HepG2 (cell line): ENCODE data around the gene WWC2. TPM values are rescaled to one million over a fixed set of nuclear protein-coding genes. Genes with fewer than 3 reads are reported as not detected.

Source experiments
- ATAC-seq: fragments of 200-7000 bp; cut with Tn5 transposase; 3 replicates; pipeline ENCODE4 v1.9.1; 2020; ENCODE audit warnings: mild to moderate bottlenecking, moderate library complexity
- BruUV-seq: library from RNA; stranded (reverse); fragments of 400-500 nt; replicated peaks from 2 replicates; lab custom pipeline; 2021; lab: Mats Ljungman, UMichigan
- CTCF ChIA-PET: fragments of 300-600 bp; formaldehyde crosslinking; extraction: SDS; loops from one replicate; lab custom pipeline; 2021; ENCODE audit warnings: low total read pairs, inconsistent platforms, low intra/inter-chr PET ratio; lab: Yijun Ruan, JAX
- POLR2A ChIA-PET: fragments of 350-600 bp; sonication (Branson Sonifier 250); formaldehyde crosslinking; loops from one replicate; lab custom pipeline; 2020; ENCODE audit warnings: antibody characterized with exemption, inconsistent platforms; lab: Yijun Ruan, JAX
- DNase-seq: peaks from one replicate; pipeline ENCODE4 v3.0.0-alpha.2; 2015; ENCODE audit warnings: low spot score
- FAIRE-seq: peaks from 3 replicates; lab custom pipeline; 2011; peaks lifted over from hg19 to GRCh38; lab: Jason Lieb, UNC
- H2AFZ ChIP-seq: one replicate; pipeline ENCODE4 v1.6.1; 2011; ENCODE audit warnings: low read length, inconsistent platforms
- H3K27ac ChIP-seq: fragments of 300-600 bp; 3 replicates; pipeline ENCODE4 v1.8.0; 2011; ENCODE audit warnings: mixed run types, mild to moderate bottlenecking, mixed read lengths, low read length, inconsistent platforms; ENCODE audit not compliant: insufficient read depth; ENCODE audit errors: extremely low read length
- H3K27me3 ChIP-seq, 2 experiments: fragments of 200-600 bp in 1 of 2; 2 replicates in 1 of 2; 3 replicates in 1 of 2; pipeline versions ENCODE4 v1.6.0 to v1.8.0; 2011; ENCODE audit warnings: low read length in 2 of 2, mild to moderate bottlenecking in 2 of 2, moderate library complexity in 2 of 2, inconsistent platforms in 1 of 2; ENCODE audit not compliant: insufficient read depth in 2 of 2, control insufficient read depth in 1 of 2
- H3K36me3 ChIP-seq, 2 experiments: fragments of 200-600 bp in 1 of 2; replicated peaks in 1 of 2; 2 replicates in 1 of 2; 3 replicates in 1 of 2; pipeline versions ENCODE4 v1.5.1 to v1.8.0; 2011; ENCODE audit warnings: low read length in 2 of 2, inconsistent platforms in 1 of 2; ENCODE audit not compliant: insufficient read depth in 2 of 2, control insufficient read depth in 1 of 2
- H3K4me1 ChIP-seq: 2 replicates; pipeline ENCODE4 v1.5.1; 2012; ENCODE audit warnings: low read length, inconsistent platforms; ENCODE audit not compliant: insufficient read depth
- H3K4me2 ChIP-seq: 2 replicates; pipeline ENCODE4 v1.6.0; 2011; ENCODE audit warnings: low read depth, low read length, inconsistent platforms
- H3K4me3 ChIP-seq, 3 experiments: fragments of 200-600 bp in 1 of 3; sonication (generic), shearing (Covaris generic) in 1 of 3; replicated peaks in 1 of 3; 2 replicates each; pipeline ENCODE4 v1.5.1; 2011 to 2016; ENCODE audit warnings: low read length in 3 of 3, inconsistent platforms in 2 of 3, low read depth in 2 of 3, mild to moderate bottlenecking in 2 of 3, control low read depth in 1 of 3, mixed read lengths in 1 of 3; ENCODE audit not compliant: insufficient read depth in 1 of 3
- H3K79me2 ChIP-seq: one replicate; pipeline ENCODE4 v1.6.1; 2011; ENCODE audit warnings: low read length, inconsistent platforms; ENCODE audit not compliant: insufficient read depth
- H3K9ac ChIP-seq: 2 replicates; pipeline ENCODE4 v1.6.0; 2011; ENCODE audit warnings: mild to moderate bottlenecking, low read depth, low read length, inconsistent platforms; ENCODE audit not compliant: insufficient read depth
- H3K9me3 ChIP-seq: 2 replicates; pipeline ENCODE4 v1.5.1; 2012; ENCODE audit warnings: mild to moderate bottlenecking, low read length
- H4K20me1 ChIP-seq: 2 replicates; pipeline ENCODE4 v1.6.0; 2011; ENCODE audit warnings: inconsistent platforms, mild to moderate bottlenecking, low read length, moderate library complexity; ENCODE audit not compliant: insufficient read depth
- ARNTL ChIP-seq: sonication (generic); formaldehyde crosslinking; IDR thresholded peaks from 2 replicates; pipeline ENCODE4 v1.4.0; 2020; ENCODE audit warnings: mild to moderate bottlenecking, missing genetic modification reagents
- CEBPB ChIP-seq: IDR thresholded peaks from 2 replicates; pipeline ENCODE4 v1.6.1; 2011; ENCODE audit warnings: low read depth, low read length, improper control_type of control experiment, borderline replicate concordance
- PAWR ChIP-seq: sonication (generic); formaldehyde crosslinking; IDR thresholded peaks from 2 replicates; pipeline ENCODE4 v1.4.0; 2020; ENCODE audit warnings: missing genetic modification reagents, mild to moderate bottlenecking, borderline replicate concordance
- PRDM15 ChIP-seq: sonication (generic); formaldehyde crosslinking; IDR thresholded peaks from 2 replicates; pipeline ENCODE4 v1.4.0; 2020; ENCODE audit warnings: missing genetic modification reagents
- SIN3A ChIP-seq: IDR thresholded peaks from 2 replicates; pipeline ENCODE4 v1.6.1; 2011; ENCODE audit warnings: low read depth, mild to moderate bottlenecking, control low read depth, low read length, borderline replicate concordance
- ZBTB33 ChIP-seq: sonication (generic); formaldehyde crosslinking; IDR thresholded peaks from 2 replicates; pipeline ENCODE4 v1.4.0; 2020; ENCODE audit warnings: missing genetic modification reagents
- ZMYM4 ChIP-seq: sonication (generic); formaldehyde crosslinking; IDR thresholded peaks from 2 replicates; pipeline ENCODE4 v1.8.1; 2023; ENCODE audit warnings: mild to moderate bottlenecking, missing genetic modification reagents
- WGBS: methylation state at CpG from one replicate; pipeline ENCODE4 v1.1.6; 2017; ENCODE audit warnings: low lambda C conversion rate; 5-methylcytosine and 5-hydroxymethylcytosine counted together
- in situ Hi-C: cut with HindIII; loops from 2 replicates; pipeline ENCODE4 v1.10.0; 2017; ENCODE audit warnings: low pct_unique_long_range_greater_than_20kb; ENCODE audit not compliant: extremely low pct_ligation_motif_present
- intact Hi-C: fragments of 100-400 bp; cut with micrococcal nuclease; formaldehyde crosslinking; loops from one replicate; pipeline ENCODE4 v1.10.0; 2022; ENCODE audit not compliant: unreplicated experiment
- polyA plus RNA-seq, 8 experiments: library from polyadenylated mRNA; depleted of rRNA in 3 of 8; stranded (reverse) in 7 of 8; unstranded in 1 of 8; fragments of >200 nt; fragmentation: Illumina TruSeq in 4 of 8; extraction: Trizol in 4 of 8; gene quantifications; 2 replicates each; pipeline versions ENCODE4 v1.2.1 to v1.2.3, GENCODE V29; 2011 to 2016; ENCODE audit warnings: low read depth in 4 of 8, missing spikeins in 1 of 8, mixed read lengths in 1 of 8; ENCODE audit not compliant: insufficient read depth in 1 of 8
- total RNA-seq, 5 experiments: library from RNA; depleted of rRNA; stranded (reverse); fragments of >200 nt; fragmentation: Illumina TruSeq; extraction: Trizol; gene quantifications; 2 replicates each; pipeline ENCODE4 v1.2.3, GENCODE V29; 2016; ENCODE audit warnings: low read depth in 1 of 5
- TF ChIP-seq, protein P1 (sequence below): sonication (generic); formaldehyde crosslinking; IDR thresholded peaks from 2 replicates; pipeline ENCODE4 v1.4.0; 2020; ENCODE audit warnings: missing genetic modification reagents, low read depth, mild to moderate bottlenecking, borderline replicate concordance
- TF ChIP-seq, protein P2 (sequence below): sonication (generic); formaldehyde crosslinking; IDR thresholded peaks from 2 replicates; pipeline ENCODE4 v1.4.0; 2020; ENCODE audit warnings: mild to moderate bottlenecking, missing genetic modification reagents

Gene WWC2
- total and polyA plus RNA-seq, 2 of the 13 experiments (the other 11 are each of a cell fraction or from before 2014, with no cell fraction given), result 40.0 to 50.1 TPM

DNA sequence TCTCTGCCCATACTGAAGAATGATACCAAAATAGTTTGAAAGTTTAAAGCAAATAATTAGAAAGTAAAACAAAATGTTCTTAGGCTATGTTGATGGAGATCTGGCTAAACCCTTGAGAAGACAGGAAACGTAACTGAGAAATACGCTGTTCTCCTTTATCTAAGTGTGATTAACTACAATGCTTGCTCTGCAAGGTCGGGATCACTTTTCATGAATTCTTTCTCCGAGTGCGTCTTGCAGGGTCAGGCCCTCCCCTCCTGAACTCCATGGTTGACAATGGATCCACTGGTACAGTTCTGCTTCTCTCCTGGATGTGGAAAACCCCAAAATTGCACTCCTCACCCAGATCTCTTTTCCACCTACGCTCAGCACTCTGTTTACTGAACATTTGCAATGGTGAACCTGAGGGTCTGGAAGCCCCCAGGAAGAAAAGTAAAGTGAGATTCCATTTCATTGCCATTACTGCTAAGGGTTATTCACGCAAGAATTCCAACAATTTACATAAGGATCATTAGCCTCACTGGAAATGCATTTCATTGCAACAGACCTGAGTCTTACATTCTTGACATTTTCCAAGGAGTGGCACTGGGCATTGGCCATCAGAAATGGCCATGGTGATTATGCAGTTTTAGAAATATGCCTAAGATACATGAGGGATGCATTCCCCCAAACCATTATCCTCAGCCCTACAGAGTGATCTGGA is 24.6 kb upstream of the WWC2 start (continued):
- TF ChIP-seq PRDM15, result no peak
- no peak for TF ChIP-seq SIN3A
- no peak for TF ChIP-seq ARNTL (CRISPR knock-in tag)
- TF ChIP-seq PAWR, result no peak
- TF ChIP-seq CEBPB, result peak; percentile 22; the same call in 1 of the 2 replicates

GRCh38 chr4:183078634-183079033 is 20.4 kb upstream of the WWC2 start:
- FAIRE-seq (no peak), DNase-seq (no peak), ATAC-seq (no peak)
- H3K4me3 ChIP-seq, result no peak overlapping the region
- no peak overlapping the region for H3K4me2 ChIP-seq
- WGBS, result 99% methylated on average over 13 of the region's 13 CpGs
- no peak overlapping the region for H3K9ac ChIP-seq
- H3K4me1 ChIP-seq, result peaks cover 98% of the 10 kb centered on the region
- H3K36me3 ChIP-seq, result no peaks in the 10 kb centered on the region
- H3K9me3 ChIP-seq, result no peaks in the 10 kb centered on the region
- ChIA-PET POLR2A (no interaction called here), CTCF (no interaction called here)
- no peak overlapping the region for H2AFZ ChIP-seq
- no peaks in the 10 kb centered on the region for H4K20me1 ChIP-seq
- H3K27ac ChIP-seq, result no peak overlapping the region
- in situ Hi-C loops, result no loop called here
- intact Hi-C loops, result loop anchor here (10.0 kb wide), 1 partner anchor 326 kb away; no protein-coding TSS in a partner anchor
- no peaks in the 10 kb centered on the region for H3K27me3 ChIP-seq
- H3K79me2 ChIP-seq, result no peaks in the 10 kb centered on the region
- TF ChIP-seq, protein P1, sequence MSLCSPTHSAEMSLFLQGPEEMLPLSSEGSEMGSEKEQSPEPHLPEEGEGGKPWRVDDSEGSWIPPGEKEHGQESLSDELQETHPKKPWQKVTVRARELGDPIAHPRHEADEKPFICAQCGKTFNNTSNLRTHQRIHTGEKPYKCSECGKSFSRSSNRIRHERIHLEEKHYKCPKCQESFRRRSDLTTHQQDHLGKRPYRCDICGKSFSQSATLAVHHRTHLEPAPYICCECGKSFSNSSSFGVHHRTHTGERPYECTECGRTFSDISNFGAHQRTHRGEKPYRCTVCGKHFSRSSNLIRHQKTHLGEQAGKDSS (CRISPR knock-in tag), result no peak
- TF ChIP-seq ZBTB33 (CRISPR knock-in tag) (peak; percentile 80; the same call in 1 of the 2 replicates), ZMYM4 (CRISPR knock-in tag) (0 out of 2 replicates have a peak, but pooled peaks have one; percentile 15)
- TF ChIP-seq, protein P2, sequence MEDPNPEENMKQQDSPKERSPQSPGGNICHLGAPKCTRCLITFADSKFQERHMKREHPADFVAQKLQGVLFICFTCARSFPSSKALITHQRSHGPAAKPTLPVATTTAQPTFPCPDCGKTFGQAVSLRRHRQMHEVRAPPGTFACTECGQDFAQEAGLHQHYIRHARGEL (CRISPR knock-in tag), result 0 out of 2 replicates have a peak, but pooled peaks have one; percentile 36
- BruUV-seq, result no TSS peak
